HS-5 (cell line): ENCODE results near the gene PLEKHG3.
"Not testable (repeated sequence)": the region's sequence is repeated elsewhere in the genome, so short reads cannot be mapped to it uniquely, and the experiment has no call there.

Source experiments
- DNase-seq: peaks from one replicate; pipeline ENCODE4 v3.0.0-alpha.2; 2012; ENCODE audit warnings: low read depth

PLEKHG3 gene

DNA sequence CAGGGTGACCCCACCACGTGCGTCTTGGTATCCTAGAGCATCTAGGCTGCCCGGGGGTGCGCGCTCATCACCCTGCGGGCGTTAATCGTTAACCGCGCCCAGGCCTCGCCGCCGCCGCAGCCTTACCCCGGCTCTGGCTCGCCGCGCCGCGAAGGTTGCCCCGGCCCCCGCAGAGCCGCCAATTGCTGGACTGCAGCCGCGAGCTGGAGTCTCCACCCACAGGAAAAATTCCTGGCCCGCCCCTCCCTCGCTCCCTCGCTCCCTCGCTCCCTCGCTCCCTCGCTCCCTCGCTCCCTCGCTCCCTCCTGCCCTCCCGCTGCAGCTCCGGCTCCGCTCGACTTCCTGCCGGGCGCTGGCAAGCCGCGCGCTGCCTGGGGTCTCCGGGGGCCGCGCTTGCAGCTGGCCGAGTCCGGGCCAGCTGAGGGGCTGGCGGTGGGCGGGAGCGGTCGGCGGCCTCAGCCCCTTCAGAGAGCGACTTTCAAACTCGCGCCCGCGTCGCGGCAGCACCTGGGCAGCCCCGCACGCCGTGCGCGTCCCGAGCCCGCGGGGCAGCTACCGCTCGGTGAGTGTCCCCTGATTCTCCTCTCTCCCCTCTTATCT is at the start of gene PLEKHG3:
PLEKHG3 (plus strand) TSS at position 282 of the 600 bp plus-strand sequence. CDS start 23,208 bp downstream, outside the sequence.
- no peak for DNase-seq

DNA sequence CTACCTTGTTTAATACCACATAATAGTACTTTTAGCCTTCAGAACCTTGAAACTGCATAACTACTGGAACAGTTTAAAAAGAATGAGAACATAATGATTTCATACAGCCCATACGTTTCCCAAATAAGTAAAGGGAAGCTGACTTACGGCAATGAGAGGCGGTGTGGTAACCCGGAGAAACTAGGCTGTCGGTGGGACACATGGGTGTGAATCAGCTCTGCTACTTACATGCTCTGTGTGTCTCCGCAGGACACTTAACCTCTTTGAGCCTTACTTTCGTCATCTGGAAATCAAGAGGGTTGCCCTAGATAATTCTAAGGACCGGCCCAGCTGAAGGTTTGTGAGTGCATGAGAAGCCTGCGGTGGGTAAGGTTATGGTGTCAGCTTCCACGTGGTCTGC is 49.3 kb upstream of the PLEKHG3 start:
- no peak for DNase-seq

GRCh38 chr14:64656986-64657385 is 47.2 kb upstream of the PLEKHG3 start:
- no peak for DNase-seq

DNA sequence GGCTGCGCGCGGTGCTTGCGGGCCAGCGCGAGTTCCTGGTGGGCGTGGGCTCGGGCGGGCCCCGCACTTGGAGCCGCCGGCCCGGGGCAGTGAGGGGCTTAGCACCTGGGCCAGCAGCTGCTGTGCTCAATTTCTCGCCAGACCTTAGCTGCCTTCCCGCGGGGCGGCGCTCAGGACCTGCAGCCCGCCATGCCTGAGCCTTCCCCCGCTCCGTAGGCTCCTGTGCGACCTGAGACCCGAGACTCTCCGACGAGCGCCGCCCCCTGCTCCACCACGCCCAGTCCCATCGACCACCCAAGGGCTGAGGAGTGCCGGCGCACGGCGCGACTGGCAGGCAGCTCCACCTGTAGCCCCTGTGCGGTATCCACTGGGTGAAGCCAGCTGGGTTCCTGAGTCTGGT is 46.0 kb upstream of the PLEKHG3 start:
- DNase-seq: no peak

GRCh38 chr14:64658700-64659264 is 45.4 kb upstream of the PLEKHG3 start:
- not testable (repeated sequence) for DNase-seq

- DNase-seq: no peak
Observed at GRCh38 chr14:64659366-64659765, 44.9 kb upstream of the PLEKHG3 start.

- DNase-seq: no peak
Observed at GRCh38 chr14:64663174-64663573, 41.0 kb upstream of the PLEKHG3 start.

- DNase-seq: peak; percentile 20
Observed at GRCh38 chr14:64671591-64671990, 32.6 kb upstream of the PLEKHG3 start.

DNA sequence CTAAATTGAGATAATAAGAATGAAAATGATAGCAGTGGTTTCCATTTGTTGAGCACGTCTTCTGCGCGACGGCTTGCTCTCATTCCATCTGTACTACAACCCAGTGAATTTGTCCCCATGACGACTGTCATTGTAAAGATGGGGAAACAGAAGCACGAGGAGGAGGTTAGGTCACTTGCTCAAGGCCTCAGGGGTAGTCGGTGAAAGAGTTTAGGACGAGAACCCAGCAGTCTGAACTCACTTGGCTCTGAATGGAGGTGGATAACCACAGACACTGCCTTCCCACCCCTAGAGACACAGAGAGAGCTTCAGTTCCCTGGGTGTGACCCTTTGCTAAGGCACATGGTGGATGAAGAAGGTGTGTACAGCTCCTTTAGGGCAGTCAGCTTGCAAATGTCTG is 30.9 kb upstream of the PLEKHG3 start:
- no peak for DNase-seq

DNA sequence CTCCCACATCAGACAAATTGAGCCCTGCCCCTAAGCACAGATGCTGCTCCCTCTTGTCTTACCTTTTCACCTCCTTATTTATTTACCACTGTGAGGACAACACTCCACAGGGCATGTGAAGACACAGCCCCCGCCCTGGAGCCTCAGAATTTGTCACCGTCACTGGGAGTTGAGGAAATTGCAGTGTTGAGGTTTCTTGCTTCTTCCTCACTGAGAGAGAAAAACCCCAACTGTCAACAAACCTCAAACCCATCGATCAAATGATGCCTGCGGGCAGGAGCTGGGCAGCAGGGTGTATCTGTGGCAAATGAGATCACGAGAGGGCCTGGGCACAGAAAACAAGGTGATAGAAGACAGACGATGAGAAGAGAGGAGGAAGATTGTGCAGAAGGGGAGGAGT is 30.5 kb upstream of the PLEKHG3 start:
- DNase-seq: no peak

GRCh38 chr14:64674829-64675228 is 29.4 kb upstream of the PLEKHG3 start:
- DNase-seq: no peak

DNA sequence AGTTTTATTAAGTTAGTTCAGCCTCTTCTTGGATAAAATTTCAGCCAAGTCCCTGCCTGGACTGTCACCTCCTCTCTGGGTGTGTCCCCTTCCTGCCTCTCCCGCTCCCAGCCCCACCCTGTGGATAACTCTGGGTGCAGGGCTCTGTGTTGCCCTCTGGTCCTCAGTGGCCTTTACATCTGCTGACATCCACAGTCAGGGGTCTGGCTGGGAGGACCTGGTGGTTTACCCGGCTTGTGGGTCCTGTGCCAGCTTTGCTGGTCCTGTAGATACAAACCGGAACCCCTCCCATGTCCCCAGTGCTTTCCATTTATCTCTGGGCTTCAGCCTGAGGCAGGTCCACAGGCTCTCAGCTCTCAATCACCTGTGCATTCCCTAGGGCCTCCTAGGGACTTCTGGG is 28.9 kb upstream of the PLEKHG3 start:
- no peak for DNase-seq

- no peak for DNase-seq
Observed at GRCh38 chr14:64676410-64677008, 27.7 kb upstream of the PLEKHG3 start.

GRCh38 chr14:64680013-64680713 is 24.1 kb upstream of the PLEKHG3 start:
- DNase-seq: no peak

DNA sequence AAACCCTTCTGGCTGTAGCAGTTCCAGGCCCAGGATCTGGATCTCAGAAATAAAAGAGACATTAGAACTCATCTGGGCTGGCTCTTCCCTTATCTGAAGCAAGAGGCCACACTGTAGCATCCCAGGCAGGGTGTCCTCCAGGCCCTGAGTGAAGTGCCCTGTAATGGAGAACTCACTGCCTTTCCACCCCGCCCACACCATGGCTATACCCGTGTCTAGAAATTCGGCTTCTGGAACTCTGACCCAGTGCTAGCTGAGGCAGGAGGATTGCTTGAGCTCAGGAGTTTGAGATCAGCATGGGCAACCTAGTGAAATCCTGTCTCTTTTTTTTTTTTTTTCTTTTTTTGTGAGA is 23.5 kb upstream of the PLEKHG3 start:
- no peak for DNase-seq

GRCh38 chr14:64681796-64682710 is 22.2 kb upstream of the PLEKHG3 start:
- DNase-seq: no peak

DNA sequence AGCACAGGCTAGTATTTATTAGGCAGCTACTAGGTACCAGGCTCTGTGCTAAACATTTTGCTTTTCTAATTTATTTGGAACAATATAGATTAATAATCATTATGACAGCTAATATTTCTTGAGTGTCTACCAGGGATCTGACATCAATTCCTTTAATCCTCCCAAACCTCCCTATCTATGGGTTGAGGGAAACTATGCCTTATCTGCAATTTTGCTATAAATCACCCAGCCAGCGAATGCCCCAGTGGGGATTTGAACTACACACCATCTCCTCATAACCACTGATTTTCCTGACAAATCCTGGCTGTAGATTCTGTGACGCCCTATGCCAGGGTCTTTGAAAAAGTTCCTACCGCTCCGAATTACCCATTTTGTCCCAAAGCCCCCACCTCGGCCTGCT is 21.4 kb upstream of the PLEKHG3 start:
- no peak for DNase-seq

- DNase-seq: no peak
Observed at GRCh38 chr14:64683264-64683663, 21.0 kb upstream of the PLEKHG3 start.

DNA sequence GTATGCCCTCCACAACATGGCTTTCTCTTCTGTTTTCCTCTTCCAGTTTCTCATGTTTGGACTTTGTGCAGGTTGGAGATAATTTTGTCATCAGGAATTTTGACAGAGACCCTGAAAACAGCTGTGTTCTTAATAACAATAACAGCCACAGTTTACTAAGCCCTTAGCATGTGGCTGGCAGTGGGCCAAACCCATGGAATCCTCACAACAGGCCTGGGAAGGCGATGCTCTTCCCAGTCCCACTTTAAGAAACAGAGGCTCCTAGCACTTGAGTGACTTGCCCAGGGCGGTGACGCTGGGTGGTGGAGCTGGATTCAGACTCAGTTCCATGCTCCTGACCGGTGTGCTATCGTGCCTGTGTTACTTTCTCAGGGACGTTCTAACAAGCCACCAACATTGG is 20.1 kb upstream of the PLEKHG3 start:
- DNase-seq: no peak

- DNase-seq: no peak
Observed at GRCh38 chr14:64685371-64686281, 18.6 kb upstream of the PLEKHG3 start.

DNA sequence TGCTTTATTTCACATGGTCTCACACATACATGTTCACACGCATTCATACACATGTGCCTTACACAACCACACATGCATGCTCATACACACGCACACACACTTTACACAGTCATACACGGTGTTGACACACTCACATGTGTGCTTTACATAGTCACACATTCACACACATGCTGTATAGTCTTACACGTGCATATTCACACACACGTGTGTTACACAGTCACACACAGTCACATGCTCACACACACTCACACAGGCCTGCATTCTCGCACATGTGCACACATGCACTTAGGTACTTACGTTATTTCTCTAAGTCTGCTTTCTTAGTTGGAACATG is 18.0 kb upstream of the PLEKHG3 start:
- no peak for DNase-seq
